ENCODE data around the gene CPSF6.

DNA sequence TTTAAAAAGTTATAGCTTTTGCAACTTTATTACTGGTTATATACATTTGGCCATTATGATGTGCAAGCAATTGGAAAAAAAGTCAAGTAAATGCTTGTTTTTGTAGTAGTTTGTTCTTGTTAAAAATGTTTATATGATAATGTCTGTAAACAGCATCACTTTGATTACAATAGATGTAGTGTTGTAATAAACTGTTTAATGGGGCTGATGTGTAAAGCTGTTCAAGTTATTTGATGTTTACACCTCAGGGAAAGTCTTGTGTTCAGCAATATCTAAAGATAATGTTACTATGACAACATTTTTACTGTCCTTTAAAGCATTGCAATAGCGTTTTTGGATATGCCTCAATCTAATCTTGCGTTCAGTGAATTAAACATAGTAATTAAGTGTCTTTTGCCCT lies 30.4 kb downstream of the CPSF6 start:
- TF ChIP-seq GATA2 (IDR thresholded peaks at IDR 0.05; ENCODE audit: insufficient read depth, insufficient read length, low read depth, low read length) = no peak
- TF ChIP-seq POLR2A (IDR thresholded peaks at IDR 0.05; ENCODE audit: low read depth, low read length) = no peak
- TF ChIP-seq, protein P1, sequence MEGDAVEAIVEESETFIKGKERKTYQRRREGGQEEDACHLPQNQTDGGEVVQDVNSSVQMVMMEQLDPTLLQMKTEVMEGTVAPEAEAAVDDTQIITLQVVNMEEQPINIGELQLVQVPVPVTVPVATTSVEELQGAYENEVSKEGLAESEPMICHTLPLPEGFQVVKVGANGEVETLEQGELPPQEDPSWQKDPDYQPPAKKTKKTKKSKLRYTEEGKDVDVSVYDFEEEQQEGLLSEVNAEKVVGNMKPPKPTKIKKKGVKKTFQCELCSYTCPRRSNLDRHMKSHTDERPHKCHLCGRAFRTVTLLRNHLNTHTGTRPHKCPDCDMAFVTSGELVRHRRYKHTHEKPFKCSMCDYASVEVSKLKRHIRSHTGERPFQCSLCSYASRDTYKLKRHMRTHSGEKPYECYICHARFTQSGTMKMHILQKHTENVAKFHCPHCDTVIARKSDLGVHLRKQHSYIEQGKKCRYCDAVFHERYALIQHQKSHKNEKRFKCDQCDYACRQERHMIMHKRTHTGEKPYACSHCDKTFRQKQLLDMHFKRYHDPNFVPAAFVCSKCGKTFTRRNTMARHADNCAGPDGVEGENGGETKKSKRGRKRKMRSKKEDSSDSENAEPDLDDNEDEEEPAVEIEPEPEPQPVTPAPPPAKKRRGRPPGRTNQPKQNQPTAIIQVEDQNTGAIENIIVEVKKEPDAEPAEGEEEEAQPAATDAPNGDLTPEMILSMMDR (IDR thresholded peaks at IDR 0.05; ENCODE audit: extremely low read depth in 1 of 2, insufficient read depth in 1 of 2, low read depth in 1 of 2, low read length in 2 of 2) = no peak
- TF ChIP-seq, protein P2, sequence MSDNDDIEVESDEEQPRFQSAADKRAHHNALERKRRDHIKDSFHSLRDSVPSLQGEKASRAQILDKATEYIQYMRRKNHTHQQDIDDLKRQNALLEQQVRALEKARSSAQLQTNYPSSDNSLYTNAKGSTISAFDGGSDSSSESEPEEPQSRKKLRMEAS (IDR thresholded peaks at IDR 0.05; ENCODE audit: insufficient read depth, insufficient read length) = no peak
- no peak for TF ChIP-seq POLR2AphosphoS5 (IDR thresholded peaks at IDR 0.05; ENCODE audit: insufficient read depth, low read depth, low read length)

Data from endothelial cell of umbilical vein (primary cell).